ENCODE results near the gene MAST4. TPM values are rescaled to one million over a fixed set of nuclear protein-coding genes. Genes with fewer than 3 reads are reported as not detected.

MAST4 gene
- total RNA-seq, 2 donors from 2014 or later: 15.9 to 53.1 TPM

DNA sequence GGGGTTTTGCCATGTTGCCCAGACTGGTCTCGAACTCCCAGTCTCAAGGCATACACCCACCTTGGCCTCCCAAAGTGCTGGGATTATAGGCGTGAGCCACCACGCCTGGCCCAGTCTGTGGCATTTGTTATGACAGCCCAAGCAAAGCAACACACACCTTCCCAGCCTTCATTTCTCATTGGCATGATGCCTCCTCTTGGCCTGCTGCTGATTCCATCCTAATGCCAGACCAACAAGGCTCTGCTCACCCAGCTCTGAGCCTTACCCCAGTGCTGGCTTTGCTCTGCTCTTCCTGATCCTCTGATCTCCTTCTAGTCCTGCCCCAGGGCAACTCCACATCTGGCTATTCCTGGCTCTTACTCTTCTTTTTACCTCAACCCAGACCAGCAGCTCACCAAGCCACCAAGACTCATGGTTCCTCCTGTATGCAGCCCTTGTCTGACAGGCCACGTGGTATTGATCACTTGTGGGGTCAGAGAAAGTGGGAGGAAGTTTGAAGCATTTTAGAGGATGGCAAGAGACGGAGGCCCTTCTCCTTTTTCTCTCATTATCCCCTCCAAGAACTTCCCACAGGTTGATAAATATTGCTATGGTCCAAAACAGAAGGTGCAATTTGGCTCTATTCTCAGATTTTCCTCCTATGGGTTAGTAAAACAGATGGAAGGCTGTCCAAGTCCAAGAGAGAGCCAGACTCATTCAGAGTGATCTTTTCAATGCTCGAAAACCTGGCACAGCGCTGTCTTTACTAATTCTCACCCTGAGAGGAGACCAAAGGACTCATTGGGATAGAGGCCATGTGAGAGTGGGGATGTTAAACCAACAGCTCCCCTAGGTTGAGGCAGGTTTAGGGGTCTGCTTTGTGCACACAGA, 599.4 kb downstream of the MAST4 start:
- Mint-ChIP-seq H3K4me3 (peak overlapping the region; percentile 32), H3K36me3 (no peaks in the 10 kb centered on the region), H3K4me1 (ENCODE audit: low read depth in 2 of 2) (peaks cover 15 to 26% of the 10 kb centered on the region in 2 donors), H3K27ac (no peak overlapping the region), H3K27me3 (peaks cover 0 to 2% of the 10 kb centered on the region in 2 donors), H3K9me3 (no peaks in the 10 kb centered on the region)
- ATAC-seq: no peak
- DNase-seq (ENCODE audit: low spot score): no peak

DNA sequence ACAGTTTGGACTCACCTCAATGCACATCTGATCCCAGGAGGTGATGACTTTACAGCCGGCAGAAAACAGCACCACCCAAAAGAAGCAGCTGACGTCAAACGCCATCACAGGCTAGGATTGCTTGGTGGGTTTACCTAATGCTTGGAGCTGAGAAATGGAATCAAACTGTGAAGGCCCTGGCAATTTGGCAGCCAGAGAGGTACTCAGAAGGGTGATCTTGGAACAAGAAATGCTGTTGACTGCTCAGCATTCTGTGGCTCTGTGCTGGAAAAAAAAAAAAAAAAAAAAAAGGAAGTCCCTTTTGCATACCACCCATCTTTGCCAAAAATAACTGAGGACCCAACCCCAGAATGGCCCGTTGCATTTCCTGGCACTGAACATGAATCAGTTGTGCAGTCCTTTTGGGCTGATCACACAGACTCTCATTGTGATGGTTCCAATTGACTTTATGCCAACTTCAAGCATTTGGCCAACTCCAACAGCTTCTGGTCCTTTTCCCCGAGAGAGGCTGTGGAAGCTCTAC, 600.4 kb downstream of the MAST4 start, which contains the start of gene CD180:
TSS of gene CD180 (minus strand) at position 263 of the 523 bp plus-strand sequence. CDS start at position 105, 158 bp downstream.
- DNase-seq (ENCODE audit: low spot score): no peak
- H3K4me3 Mint-ChIP-seq: peak within 1 kb of the TSS; percentile 32
- ATAC-seq: no peak
- H3K27me3 Mint-ChIP-seq: no peaks in the 10 kb centered on the region
- peaks cover 19 to 31% of the 10 kb centered on the region in 2 donors for H3K4me1 Mint-ChIP-seq (ENCODE audit: low read depth in 2 of 2)
- H3K9me3 Mint-ChIP-seq: no peaks in the 10 kb centered on the region
- no peaks in the 10 kb centered on the region for H3K36me3 Mint-ChIP-seq
- H3K27ac Mint-ChIP-seq: no peak within 1 kb of the TSS

DNA sequence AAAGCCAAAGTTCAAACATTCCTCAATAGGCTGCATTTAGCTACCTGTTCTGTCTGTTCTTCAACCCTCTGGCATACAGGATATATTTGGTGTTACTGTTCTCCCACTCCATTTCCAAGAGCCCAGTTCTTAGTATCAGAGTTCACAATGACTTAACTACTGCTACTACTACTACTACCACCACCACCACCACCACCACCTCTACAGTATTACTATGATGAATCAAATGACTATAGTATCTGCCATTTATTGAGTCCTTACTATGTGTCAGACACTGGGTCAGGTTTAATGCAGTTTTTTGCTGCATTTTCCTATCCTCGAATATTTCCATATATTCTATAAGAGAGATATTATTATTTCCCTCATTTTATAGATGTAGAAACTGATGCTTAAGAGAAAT, 601.3 kb downstream of the MAST4 start:
- DNase-seq (ENCODE audit: low spot score) (no peak), ATAC-seq (peak in 1 of 2 donors; percentile 63)
- H3K9me3 Mint-ChIP-seq: no peaks in the 10 kb centered on the region
- H3K27ac Mint-ChIP-seq: no peak overlapping the region
- H3K4me3 Mint-ChIP-seq: no peak overlapping the region
- no peaks in the 10 kb centered on the region for H3K27me3 Mint-ChIP-seq
- H3K4me1 Mint-ChIP-seq (ENCODE audit: low read depth in 2 of 2): peaks cover 19 to 31% of the 10 kb centered on the region in 2 donors
- no peaks in the 10 kb centered on the region for H3K36me3 Mint-ChIP-seq

DNA sequence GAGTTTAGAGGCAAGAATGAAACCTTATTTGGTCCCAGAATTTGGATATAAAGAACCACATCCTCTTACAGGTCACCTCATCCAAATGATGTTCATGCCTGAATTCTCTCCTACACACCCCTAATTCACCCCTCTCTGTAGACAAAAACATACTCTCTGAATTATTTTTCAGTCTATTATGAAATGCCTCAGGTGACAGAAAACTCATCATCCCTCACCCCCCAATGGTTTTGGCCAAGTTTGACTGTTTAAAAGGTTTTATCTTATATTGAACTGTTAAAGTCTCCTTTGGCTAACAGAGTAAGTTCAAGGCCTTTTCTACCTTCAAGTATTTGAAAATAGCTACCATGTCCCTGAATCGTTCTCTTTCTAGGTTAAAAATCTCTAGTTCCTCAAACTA, 602.7 kb downstream of the MAST4 start:
- H3K4me3 Mint-ChIP-seq: no peak overlapping the region
- no peaks in the 10 kb centered on the region for H3K27me3 Mint-ChIP-seq
- no peaks in the 10 kb centered on the region for H3K9me3 Mint-ChIP-seq
- H3K4me1 Mint-ChIP-seq (ENCODE audit: low read depth in 2 of 2): peaks cover 22 to 31% of the 10 kb centered on the region in 2 donors
- no peaks in the 10 kb centered on the region for H3K36me3 Mint-ChIP-seq
- peak overlapping the region; percentile 32 to 77 for H3K27ac Mint-ChIP-seq
- DNase-seq (ENCODE audit: low spot score) (no peak), ATAC-seq (no peak)

DNA sequence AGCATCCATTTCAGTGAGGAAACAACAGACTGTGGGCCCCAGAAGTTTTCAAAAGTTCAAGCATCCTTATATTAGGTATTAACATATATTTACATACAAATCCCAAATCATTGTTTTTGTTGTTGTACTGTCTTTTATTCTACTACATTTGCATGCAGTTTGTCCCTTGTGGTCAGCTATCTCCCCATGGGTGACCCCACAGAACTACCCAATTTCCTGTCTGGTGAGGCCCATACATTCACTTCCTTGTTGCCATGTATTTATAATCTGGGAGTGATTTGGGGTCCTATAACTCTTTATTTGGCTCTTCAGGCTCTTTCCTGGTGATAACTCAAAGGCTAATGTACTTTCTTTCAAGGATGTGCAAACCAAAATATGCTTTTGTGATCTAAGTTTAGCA, 603.7 kb downstream of the MAST4 start:
- ATAC-seq (peak in 1 of 2 donors; percentile 53), DNase-seq (ENCODE audit: low spot score) (no peak)
- H3K4me3 Mint-ChIP-seq: peak overlapping the region; percentile 34
- H3K27me3 Mint-ChIP-seq: no peaks in the 10 kb centered on the region
- H3K27ac Mint-ChIP-seq: peak overlapping the region; percentile 32 to 77
- no peaks in the 10 kb centered on the region for H3K9me3 Mint-ChIP-seq
- H3K36me3 Mint-ChIP-seq: no peaks in the 10 kb centered on the region
- peaks cover 31 to 41% of the 10 kb centered on the region in 2 donors for H3K4me1 Mint-ChIP-seq (ENCODE audit: low read depth in 2 of 2)

DNA sequence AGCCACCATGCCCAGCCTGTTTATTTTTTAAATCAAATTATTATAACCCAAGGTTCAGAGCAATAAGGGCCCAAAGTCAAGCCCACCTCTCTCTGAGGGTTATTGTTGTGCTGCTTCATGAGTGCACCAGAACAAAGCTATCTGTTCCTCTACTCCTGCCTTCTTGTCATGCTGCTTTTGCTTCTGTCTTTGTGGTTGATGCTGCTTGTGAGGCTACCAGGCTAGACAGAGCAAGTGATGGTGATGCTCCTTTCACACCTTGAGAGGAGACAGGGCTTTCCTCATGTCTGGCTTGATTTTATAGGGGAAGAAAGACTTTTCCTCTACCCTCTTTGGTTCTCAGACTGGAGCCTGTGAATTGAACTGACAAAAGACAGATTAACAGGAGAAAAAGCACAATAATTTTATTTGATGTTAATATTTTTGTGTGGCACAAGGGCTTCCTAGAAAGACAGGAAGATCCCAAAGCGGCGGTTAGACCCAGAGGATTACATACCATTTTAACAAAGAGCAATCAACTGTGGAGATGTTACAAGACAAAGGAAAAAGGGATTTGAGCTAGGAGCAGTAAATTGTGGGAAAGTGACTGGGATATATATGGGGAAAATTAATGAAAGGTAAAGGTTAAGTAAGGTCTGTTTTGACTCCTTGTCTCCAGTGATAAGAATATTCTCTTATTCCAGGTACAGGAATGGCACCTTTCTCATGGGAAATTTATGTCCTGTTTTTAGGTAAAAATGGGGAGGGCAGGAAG, 604.8 kb downstream of the MAST4 start:
- no peaks in the 10 kb centered on the region for H3K36me3 Mint-ChIP-seq
- no peak for ATAC-seq
- peaks cover 39 to 52% of the 10 kb centered on the region in 2 donors for H3K4me1 Mint-ChIP-seq (ENCODE audit: low read depth in 2 of 2)
- peak overlapping the region; percentile 22 to 74 for H3K27ac Mint-ChIP-seq
- no peaks in the 10 kb centered on the region for H3K27me3 Mint-ChIP-seq
- H3K4me3 Mint-ChIP-seq: peak overlapping the region; percentile 8
- no peak for DNase-seq (ENCODE audit: low spot score)
- H3K9me3 Mint-ChIP-seq: no peaks in the 10 kb centered on the region

DNA sequence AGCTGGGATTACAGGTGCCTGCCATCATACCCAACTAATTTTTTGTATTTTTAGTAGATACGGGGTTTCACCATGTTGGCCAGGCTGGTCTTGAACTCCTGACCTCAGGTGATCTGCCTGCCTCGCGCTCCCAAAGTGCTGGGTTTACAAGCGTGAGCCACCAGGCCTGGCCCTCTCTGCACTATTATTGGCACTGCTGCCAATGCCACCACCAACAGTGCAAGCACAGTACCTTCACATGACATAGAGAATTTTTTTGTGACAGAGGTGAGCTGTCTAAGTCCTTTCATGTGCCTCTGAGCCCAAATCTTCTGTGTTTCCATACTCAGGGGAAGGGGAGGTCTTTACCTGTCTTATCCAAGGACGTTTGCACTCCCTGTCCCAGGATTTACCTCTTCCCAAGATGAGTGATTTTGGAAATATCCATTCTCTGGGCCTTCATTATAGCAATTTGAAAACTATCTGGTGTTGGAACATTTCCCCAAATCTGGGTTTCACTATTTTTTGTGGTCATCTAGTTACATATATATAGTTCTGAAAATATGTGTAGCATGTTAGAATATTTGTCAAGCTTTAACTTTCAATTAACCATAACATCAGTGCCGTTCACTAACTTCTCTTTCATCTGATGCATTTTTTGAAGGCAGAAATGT, 605.8 kb downstream of the MAST4 start:
- DNase-seq (ENCODE audit: low spot score): no peak
- Mint-ChIP-seq H3K4me3 (no peak overlapping the region), H3K9me3 (no peaks in the 10 kb centered on the region), H3K36me3 (no peaks in the 10 kb centered on the region), H3K4me1 (ENCODE audit: low read depth in 2 of 2) (peaks cover 48 to 62% of the 10 kb centered on the region in 2 donors), H3K27ac (no peak overlapping the region), H3K27me3 (no peaks in the 10 kb centered on the region)
- ATAC-seq: no peak

DNA sequence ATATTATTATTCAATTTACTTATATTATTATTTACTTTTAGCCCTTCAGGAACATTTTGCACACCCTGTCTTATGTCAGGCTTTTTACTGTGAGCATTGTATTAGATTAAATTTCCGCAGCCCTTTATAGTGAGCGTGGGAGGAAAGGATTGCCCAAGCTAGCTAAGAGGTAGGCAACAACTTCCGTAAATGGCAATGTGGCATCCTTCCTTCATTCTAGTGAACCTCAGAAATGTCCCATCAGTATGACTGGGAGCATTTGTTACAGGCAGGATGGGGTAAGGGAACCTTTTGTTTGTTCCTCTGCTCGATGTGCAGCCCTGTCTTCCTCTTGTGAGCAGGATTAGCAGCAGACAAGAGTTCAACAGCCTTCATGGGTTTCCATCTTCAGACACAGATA, 606.6 kb downstream of the MAST4 start:
- Mint-ChIP-seq H3K36me3 (no peaks in the 10 kb centered on the region), H3K4me3 (no peak overlapping the region), H3K4me1 (ENCODE audit: low read depth in 2 of 2) (peaks cover 54 to 70% of the 10 kb centered on the region in 2 donors), H3K9me3 (no peaks in the 10 kb centered on the region), H3K27me3 (no peaks in the 10 kb centered on the region), H3K27ac (no peak overlapping the region)
- ATAC-seq (no peak), DNase-seq (ENCODE audit: low spot score) (no peak)

DNA sequence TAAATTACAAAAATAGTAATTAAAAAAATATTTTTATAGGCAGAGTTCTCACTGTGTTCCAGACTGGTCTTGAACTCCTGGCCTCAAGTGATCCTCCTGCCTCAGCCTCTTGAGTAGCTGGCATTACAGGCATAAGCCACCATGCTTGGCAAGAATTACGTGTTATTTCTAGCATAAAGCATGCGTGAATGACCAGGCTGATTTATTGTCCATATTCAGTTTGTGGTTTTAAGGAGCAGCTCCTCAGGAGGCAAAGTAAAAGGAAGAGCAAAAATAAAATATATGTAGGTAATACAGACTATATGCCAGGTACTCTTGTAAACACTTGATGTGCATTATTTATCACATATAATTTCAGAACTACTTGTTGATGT, 607.5 kb downstream of the MAST4 start:
- Mint-ChIP-seq H3K27me3 (no peaks in the 10 kb centered on the region), H3K4me3 (peak overlapping the region; percentile 45), H3K4me1 (ENCODE audit: low read depth in 2 of 2) (peaks cover 53 to 69% of the 10 kb centered on the region in 2 donors), H3K27ac (peak overlapping the region; percentile 94 to 97), H3K36me3 (no peaks in the 10 kb centered on the region), H3K9me3 (no peaks in the 10 kb centered on the region)
- ATAC-seq (no peak), DNase-seq (ENCODE audit: low spot score) (no peak)

DNA sequence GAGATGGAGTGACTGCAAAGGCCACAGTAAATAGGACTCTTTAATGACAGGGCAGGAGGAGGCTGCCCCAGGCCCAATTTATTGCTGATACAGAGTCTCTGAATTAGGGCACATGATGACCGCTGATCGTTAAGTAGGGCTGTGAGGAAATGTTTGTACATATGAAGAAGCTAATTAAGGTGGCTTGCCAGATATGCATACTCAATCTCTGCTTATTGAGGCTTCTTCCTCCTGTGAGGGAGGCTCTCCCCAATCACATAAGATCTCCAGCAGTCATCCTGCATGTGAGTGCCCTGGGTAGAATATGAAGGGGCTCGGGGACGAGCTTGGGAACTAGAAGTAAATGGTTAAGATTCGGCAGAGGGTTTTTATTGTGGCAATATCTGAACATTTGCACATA, 608.6 kb downstream of the MAST4 start:
- peak overlapping the region; percentile 33 for H3K4me3 Mint-ChIP-seq
- ATAC-seq: no peak

DNA sequence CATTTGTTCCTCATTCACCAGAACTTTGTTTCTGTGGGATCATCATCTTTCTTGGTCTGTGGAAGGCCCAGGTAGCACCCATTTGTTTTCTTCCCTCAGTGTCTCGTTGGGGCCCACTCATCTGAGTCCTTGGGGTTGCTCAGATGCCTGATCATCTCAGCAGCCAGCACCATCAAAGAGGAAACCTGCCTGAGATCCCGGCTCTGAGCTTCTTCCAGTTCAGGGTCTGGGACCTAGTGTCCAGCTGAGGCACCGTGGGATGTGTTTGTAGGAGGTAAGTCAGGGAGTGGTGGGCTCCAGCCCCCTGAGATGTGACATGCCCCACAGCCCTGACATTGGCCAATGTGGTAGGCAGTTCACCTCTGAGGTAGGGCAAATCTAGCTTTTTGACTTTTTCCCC, 609.8 kb downstream of the MAST4 start:
- no peak for ATAC-seq
- H3K9me3 Mint-ChIP-seq: no peaks in the 10 kb centered on the region
- H3K36me3 Mint-ChIP-seq: no peaks in the 10 kb centered on the region
- peaks cover 51 to 58% of the 10 kb centered on the region in 2 donors for H3K4me1 Mint-ChIP-seq (ENCODE audit: low read depth in 2 of 2)
- H3K27ac Mint-ChIP-seq: peak overlapping the region; percentile 94 to 97
- no peak for DNase-seq (ENCODE audit: low spot score)
- H3K4me3 Mint-ChIP-seq: peak overlapping the region; percentile 68
- H3K27me3 Mint-ChIP-seq: no peaks in the 10 kb centered on the region

More for the DNA sequence above, 608.6 kb downstream of the MAST4 start:
- no peak for DNase-seq (ENCODE audit: low spot score)
- no peaks in the 10 kb centered on the region for H3K9me3 Mint-ChIP-seq
- no peaks in the 10 kb centered on the region for H3K36me3 Mint-ChIP-seq
- no peaks in the 10 kb centered on the region for H3K27me3 Mint-ChIP-seq
- H3K27ac Mint-ChIP-seq: peak overlapping the region; percentile 94 to 97
- peaks cover 54 to 69% of the 10 kb centered on the region in 2 donors for H3K4me1 Mint-ChIP-seq (ENCODE audit: low read depth in 2 of 2)

DNA sequence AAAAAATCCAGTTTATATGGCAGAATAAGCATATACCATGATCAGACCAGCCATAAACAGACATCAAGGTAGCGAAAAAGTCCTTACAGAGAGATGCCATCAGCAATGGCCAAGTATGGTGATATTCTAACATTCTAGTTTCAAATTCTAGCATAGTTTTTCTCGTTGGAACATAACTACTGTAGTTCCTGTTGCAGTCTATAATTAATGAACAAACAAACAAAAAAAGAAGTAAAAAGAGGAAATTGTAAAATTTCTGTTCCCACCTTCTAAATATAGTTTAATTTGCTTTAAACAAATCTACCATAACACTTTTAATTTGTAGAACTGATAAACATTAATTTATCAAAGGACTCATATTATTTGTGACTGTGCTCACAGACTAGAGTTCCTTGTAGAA, 610.3 kb downstream of the MAST4 start:
- no peaks in the 10 kb centered on the region for H3K36me3 Mint-ChIP-seq
- H3K4me3 Mint-ChIP-seq: peak overlapping the region; percentile 68
- H3K27me3 Mint-ChIP-seq: no peaks in the 10 kb centered on the region
- DNase-seq (ENCODE audit: low spot score) (no peak), ATAC-seq (no peak)
- peaks cover 47 to 54% of the 10 kb centered on the region in 2 donors for H3K4me1 Mint-ChIP-seq (ENCODE audit: low read depth in 2 of 2)
- H3K27ac Mint-ChIP-seq: peak overlapping the region; percentile 94 to 97
- no peaks in the 10 kb centered on the region for H3K9me3 Mint-ChIP-seq

DNA sequence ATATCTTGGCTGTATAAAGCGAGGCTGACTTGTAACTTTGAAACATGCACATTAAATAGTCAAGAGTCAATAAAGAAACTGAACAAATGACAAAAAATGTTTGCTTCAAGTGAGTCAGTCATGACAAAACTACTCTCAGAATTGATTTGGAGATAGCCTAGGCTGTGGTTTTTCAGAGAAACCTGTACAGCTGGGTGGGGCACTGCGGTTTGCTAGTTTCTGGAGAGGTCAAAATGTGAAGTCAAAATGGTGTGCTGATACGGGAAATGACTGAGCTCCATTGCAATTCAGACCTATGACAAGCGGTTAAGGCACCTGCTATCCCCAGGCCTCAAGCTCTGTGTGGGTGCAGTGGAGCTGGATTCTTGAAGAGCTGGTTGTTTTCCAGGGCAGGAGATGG, 610.7 kb downstream of the MAST4 start:
- H3K4me1 Mint-ChIP-seq (ENCODE audit: low read depth in 2 of 2): peaks cover 47 to 54% of the 10 kb centered on the region in 2 donors
- H3K36me3 Mint-ChIP-seq: no peaks in the 10 kb centered on the region
- ATAC-seq (peak; percentile 95 to 96), DNase-seq (ENCODE audit: low spot score) (peak; percentile 87)
- H3K4me3 Mint-ChIP-seq: peak overlapping the region; percentile 68
- H3K27me3 Mint-ChIP-seq: no peaks in the 10 kb centered on the region
- H3K9me3 Mint-ChIP-seq: no peaks in the 10 kb centered on the region
- H3K27ac Mint-ChIP-seq: peak overlapping the region; percentile 94 to 97

Data from natural killer cell treated with Interleukin-12 subunit alpha and Interleukin-12 subunit beta and Interleukin-15 and Interleukin-18, amount 100 ng/mL, for 72 hours (primary cell).